Peyer's patch (tissue), 4 donors: ENCODE data around the gene POPDC2. TPM values are rescaled to one million over a fixed set of nuclear protein-coding genes. Genes with fewer than 3 reads are reported as not detected.
"Not testable (repeated sequence)": the region's sequence is repeated elsewhere in the genome, so short reads cannot be mapped to it uniquely, and the experiment has no call there.

Source experiments
- DNase-seq, 3 donors: peaks; one replicate each; pipeline ENCODE4 v3.0.0-alpha.2; 2017 to 2019
- H3K27ac ChIP-seq, 4 donors: fragments of 200-600 bp; sonication (generic); one replicate each; pipeline ENCODE4 v1.5.1; 2016 to 2019
- H3K27me3 ChIP-seq, 2 donors: fragments of 200-600 bp; sonication (generic); one replicate each; pipeline ENCODE4 v1.5.1; 2019
- H3K36me3 ChIP-seq, 3 donors: fragments of 200-600 bp; sonication (generic); one replicate each; pipeline ENCODE4 v1.5.1; 2016 to 2019
- H3K4me1 ChIP-seq, 4 donors: fragments of 200-600 bp; sonication (generic); one replicate each; pipeline ENCODE4 v1.5.1; 2016 to 2019
- H3K4me3 ChIP-seq, 4 donors: fragments of 200-600 bp; sonication (generic); 1 replicate in 3 of 4; 2 replicates in 1 of 4; pipeline ENCODE4 v1.5.1; 2016 to 2019; ENCODE audit warnings: mild to moderate bottlenecking in 1 of 4
- H3K9me3 ChIP-seq, 4 donors: fragments of 200-600 bp; sonication (generic); one replicate each; pipeline ENCODE4 v1.5.1; 2016 to 2019; ENCODE audit warnings: mild to moderate bottlenecking in 1 of 4
- POLR2A ChIP-seq, 2 donors: fragments of 450-650 bp; IDR thresholded peaks; one replicate each; pipeline ENCODE4 v1.5.1; 2017; ENCODE audit warnings: antibody characterized with exemption in 2 of 2, mild to moderate bottlenecking in 2 of 2, moderate library complexity in 2 of 2
- total RNA-seq, 4 donors: library from RNA; depleted of rRNA; stranded (reverse); fragments of >200 nt; gene quantifications; one replicate each; pipeline ENCODE4 v1.1.0, GENCODE V29; 2016
- TF ChIP-seq, protein P1 (sequence below), 6 experiments: fragments of 450-650 bp in 4 of 6; fragments of 200-600 bp in 2 of 6; sonication (generic) in 1 of 6; IDR thresholded peaks; one replicate each; pipeline ENCODE4 v1.5.1; 2017 to 2019; ENCODE audit warnings: antibody characterized with exemption in 6 of 6, mild to moderate bottlenecking in 3 of 6, moderate library complexity in 1 of 6

The POPDC2 gene
- total RNA-seq, 4 donors from 2014 or later: 3.0 to 8.3 (median 6.3) TPM

DNA sequence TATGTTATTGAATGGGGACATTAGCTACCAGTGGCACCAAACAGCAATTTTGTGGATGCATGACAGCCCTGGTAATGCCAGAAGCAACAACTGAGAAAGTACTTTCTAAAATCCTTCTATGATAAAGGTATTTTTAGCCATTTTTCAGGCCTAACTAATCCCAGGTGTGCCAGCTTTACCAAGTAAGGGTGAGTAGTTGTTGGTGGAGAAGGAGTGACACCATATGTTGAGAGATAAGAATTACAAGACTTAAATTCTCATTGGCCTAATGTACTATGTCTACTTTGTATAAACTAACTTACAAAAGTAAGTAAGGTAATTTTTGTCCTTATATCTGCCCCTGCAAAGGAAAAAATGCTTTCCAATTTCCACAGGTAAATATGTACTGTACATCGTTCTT lies 20.9 kb upstream of the POPDC2 start:
- no peak overlapping the region for H3K27ac ChIP-seq
- H3K27me3 ChIP-seq: no peaks in the 10 kb centered on the region
- no peak for DNase-seq
- no peaks in the 10 kb centered on the region for H3K9me3 ChIP-seq
- TF ChIP-seq, protein P1, sequence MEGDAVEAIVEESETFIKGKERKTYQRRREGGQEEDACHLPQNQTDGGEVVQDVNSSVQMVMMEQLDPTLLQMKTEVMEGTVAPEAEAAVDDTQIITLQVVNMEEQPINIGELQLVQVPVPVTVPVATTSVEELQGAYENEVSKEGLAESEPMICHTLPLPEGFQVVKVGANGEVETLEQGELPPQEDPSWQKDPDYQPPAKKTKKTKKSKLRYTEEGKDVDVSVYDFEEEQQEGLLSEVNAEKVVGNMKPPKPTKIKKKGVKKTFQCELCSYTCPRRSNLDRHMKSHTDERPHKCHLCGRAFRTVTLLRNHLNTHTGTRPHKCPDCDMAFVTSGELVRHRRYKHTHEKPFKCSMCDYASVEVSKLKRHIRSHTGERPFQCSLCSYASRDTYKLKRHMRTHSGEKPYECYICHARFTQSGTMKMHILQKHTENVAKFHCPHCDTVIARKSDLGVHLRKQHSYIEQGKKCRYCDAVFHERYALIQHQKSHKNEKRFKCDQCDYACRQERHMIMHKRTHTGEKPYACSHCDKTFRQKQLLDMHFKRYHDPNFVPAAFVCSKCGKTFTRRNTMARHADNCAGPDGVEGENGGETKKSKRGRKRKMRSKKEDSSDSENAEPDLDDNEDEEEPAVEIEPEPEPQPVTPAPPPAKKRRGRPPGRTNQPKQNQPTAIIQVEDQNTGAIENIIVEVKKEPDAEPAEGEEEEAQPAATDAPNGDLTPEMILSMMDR (IDR thresholded peaks at IDR 0.05): peak in 4 of 6 experiments; percentile 43 to 71 (median 57)
- no peak for TF ChIP-seq POLR2A (IDR thresholded peaks at IDR 0.05)
- peaks cover 0 to 1% (median 0%) of the 10 kb centered on the region in 4 donors for H3K4me1 ChIP-seq
- no peaks in the 10 kb centered on the region for H3K36me3 ChIP-seq
- no peak overlapping the region for H3K4me3 ChIP-seq

DNA sequence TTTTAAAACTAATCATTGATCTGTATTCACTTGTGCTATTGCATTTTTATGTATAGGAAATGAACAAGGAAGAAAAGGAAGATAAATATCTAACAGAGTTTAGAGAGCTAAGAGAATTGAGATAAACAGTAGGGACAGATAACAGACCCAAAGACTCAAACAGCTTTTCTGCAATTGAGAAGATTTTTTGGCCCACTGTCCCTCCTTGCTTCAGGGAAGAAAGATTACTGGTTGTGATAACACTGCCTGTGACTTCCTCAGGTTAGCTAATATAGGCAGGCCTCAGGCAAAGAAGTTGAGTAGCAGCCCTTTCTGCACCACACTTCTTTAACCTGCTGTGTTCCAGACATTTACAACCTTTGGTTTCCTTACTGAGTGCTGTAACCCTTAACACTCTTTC lies 19.5 kb upstream of the POPDC2 start:
- Histone ChIP-seq H3K36me3 (peaks cover 0 to 2% (median 0%) of the 10 kb centered on the region in 3 donors), H3K9me3 (no peaks in the 10 kb centered on the region), H3K4me1 (peaks cover 0 to 11% (median 0%) of the 10 kb centered on the region in 4 donors), H3K4me3 (no peak overlapping the region), H3K27ac (no peak overlapping the region), H3K27me3 (no peaks in the 10 kb centered on the region)
- no peak for DNase-seq
- no peak for TF ChIP-seq POLR2A (IDR thresholded peaks at IDR 0.05)
- TF ChIP-seq, protein P1 (IDR thresholded peaks at IDR 0.05): no peak

GRCh38 chr3:119678209-119678608 lies 17.8 kb upstream of the POPDC2 start:
- DNase-seq, H3K4me3 ChIP-seq, H3K27me3 ChIP-seq, H3K9me3 ChIP-seq: not testable (repeated sequence)
- peak overlapping the region in 1 of 4 donors; percentile 89 for H3K27ac ChIP-seq
- peaks cover 0 to 19% (median 0%) of the 10 kb centered on the region in 3 donors for H3K36me3 ChIP-seq
- peaks cover 0 to 12% (median 0%) of the 10 kb centered on the region in 4 donors for H3K4me1 ChIP-seq

DNA sequence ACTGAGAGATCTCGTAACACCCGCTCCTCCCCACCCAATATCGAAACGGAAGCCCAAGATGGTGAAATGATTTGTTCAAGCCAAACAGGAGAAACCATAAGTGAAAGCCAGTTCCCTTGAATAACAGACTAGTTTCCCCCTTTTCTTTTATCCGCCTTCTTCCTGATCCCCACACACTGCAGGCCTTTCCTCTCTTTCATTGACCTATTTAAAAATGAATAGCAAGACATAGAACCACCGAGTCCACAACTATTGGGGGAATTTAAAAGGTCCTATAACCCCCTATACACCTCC lies 17.2 kb upstream of the POPDC2 start:
- peak overlapping the region; percentile 55 to 87 (median 72) for H3K4me3 ChIP-seq
- DNase-seq: no peak
- H3K4me1 ChIP-seq: peaks cover 0 to 17% (median 0%) of the 10 kb centered on the region in 4 donors
- H3K27me3 ChIP-seq: no peaks in the 10 kb centered on the region
- H3K27ac ChIP-seq: peak overlapping the region; percentile 83 to 98 (median 92)
- no peak for TF ChIP-seq POLR2A (IDR thresholded peaks at IDR 0.05)
- TF ChIP-seq, protein P1 (IDR thresholded peaks at IDR 0.05): no peak
- no peaks in the 10 kb centered on the region for H3K9me3 ChIP-seq
- peaks cover 0 to 25% (median 0%) of the 10 kb centered on the region in 3 donors for H3K36me3 ChIP-seq

GRCh38 chr3:119676771-119677640 lies 16.6 kb upstream of the POPDC2 start, which contains the start of gene COX17:
COX17 (minus strand) TSS chr3:119677406; CDS start chr3:119677310, 96 bp downstream.
- Histone ChIP-seq H3K27ac (peak within 1 kb of the TSS; percentile 83 to 98 (median 92)), H3K9me3 (no peaks in the 10 kb centered on the region), H3K36me3 (peaks cover 0 to 29% (median 0%) of the 10 kb centered on the region in 3 donors), H3K4me3 (peak within 1 kb of the TSS; percentile 55 to 87 (median 72)), H3K4me1 (peaks cover 0 to 17% (median 0%) of the 10 kb centered on the region in 4 donors), H3K27me3 (no peaks in the 10 kb centered on the region)
- peak; percentile 92 to 99 (median 95) for DNase-seq
- TF ChIP-seq, protein P1 (IDR thresholded peaks at IDR 0.05): no peak
- peak; percentile 62 to 76 for TF ChIP-seq POLR2A (IDR thresholded peaks at IDR 0.05)

DNA sequence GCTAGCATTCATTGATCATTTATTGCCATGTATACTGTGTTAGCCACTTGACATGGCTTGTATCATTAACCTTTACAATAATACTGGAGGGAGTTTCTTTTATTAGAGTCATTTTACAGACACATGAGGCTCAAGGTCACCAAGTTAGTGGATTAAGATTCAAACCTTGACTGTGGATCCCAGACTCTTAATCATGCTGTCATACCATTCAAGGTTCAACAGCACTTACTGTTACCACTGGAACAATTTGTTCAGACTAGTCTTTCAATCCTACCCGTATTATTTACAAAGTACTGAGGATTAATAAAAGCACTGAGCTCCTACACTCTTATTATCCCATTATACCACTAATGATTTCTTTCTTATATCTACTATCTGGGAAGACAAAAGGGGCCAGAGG lies 15.6 kb upstream of the POPDC2 start:
- Histone ChIP-seq H3K27ac (peak overlapping the region; percentile 83 to 98 (median 92)), H3K36me3 (peaks cover 0 to 38% (median 0%) of the 10 kb centered on the region in 3 donors), H3K4me1 (peaks cover 0 to 17% (median 0%) of the 10 kb centered on the region in 4 donors), H3K27me3 (no peaks in the 10 kb centered on the region), H3K4me3 (peak overlapping the region; percentile 55 to 87 (median 72)), H3K9me3 (no peaks in the 10 kb centered on the region)
- no peak for DNase-seq
- TF ChIP-seq, protein P1 (IDR thresholded peaks at IDR 0.05): no peak
- peak in 1 of 2 donors; percentile 14 for TF ChIP-seq POLR2A (IDR thresholded peaks at IDR 0.05)
